ENCODE data around the gene HSPB1.
"Not testable (repeated sequence)": the region's sequence is repeated elsewhere in the genome, so short reads cannot be mapped to it uniquely, and the experiment has no call there.

The HSPB1 gene

GRCh38 chr7:76309341-76310101 is 7.0 kb downstream of the HSPB1 start:
- DNase-seq, result not testable (repeated sequence)

DNA sequence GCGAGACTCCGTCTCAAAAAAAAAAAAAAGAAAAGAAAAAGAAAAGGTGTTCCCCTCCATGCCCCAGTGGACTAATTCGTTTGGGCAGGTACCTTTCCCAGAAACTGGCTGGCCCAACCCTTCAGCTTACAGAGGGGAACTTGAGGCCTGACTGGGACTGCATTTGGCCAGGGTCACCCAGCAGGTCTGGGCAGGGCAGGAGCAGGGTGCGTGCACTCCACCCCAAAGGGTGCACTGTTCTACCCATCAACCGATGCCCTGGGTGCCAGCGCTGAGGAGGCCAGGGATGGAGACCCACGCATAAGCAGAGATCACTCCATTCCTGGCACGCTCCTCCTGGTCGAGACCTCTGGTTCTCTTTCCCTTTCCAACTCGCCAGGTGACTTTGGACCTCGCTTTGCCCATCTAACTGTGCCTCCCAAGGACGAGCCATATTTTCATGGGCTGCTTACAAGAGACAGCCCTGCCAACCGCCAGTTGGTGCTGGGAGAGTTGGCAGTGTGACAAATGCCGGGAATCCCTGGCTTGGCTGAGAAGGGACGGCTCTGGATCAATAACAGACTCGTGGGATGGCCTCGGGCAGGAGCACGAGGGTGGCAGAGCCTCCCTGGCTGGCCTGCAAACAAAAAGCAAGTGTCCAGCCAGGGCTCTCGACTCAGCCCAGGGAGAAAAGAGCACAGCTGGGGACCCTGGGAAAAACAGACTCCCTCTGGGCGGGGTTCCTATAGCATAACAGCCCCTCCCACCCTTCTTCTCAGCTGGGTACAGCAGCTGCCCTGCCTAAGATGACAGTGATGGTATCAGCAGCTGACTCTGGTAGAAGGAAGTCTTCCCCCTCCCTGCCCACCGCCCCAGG is 7.9 kb downstream of the HSPB1 start:
- DNase-seq, result no peak

- not testable (repeated sequence) for DNase-seq
These were observed 9.4 kb downstream of the HSPB1 start for GRCh38 chr7:76311838-76312237.

DNA sequence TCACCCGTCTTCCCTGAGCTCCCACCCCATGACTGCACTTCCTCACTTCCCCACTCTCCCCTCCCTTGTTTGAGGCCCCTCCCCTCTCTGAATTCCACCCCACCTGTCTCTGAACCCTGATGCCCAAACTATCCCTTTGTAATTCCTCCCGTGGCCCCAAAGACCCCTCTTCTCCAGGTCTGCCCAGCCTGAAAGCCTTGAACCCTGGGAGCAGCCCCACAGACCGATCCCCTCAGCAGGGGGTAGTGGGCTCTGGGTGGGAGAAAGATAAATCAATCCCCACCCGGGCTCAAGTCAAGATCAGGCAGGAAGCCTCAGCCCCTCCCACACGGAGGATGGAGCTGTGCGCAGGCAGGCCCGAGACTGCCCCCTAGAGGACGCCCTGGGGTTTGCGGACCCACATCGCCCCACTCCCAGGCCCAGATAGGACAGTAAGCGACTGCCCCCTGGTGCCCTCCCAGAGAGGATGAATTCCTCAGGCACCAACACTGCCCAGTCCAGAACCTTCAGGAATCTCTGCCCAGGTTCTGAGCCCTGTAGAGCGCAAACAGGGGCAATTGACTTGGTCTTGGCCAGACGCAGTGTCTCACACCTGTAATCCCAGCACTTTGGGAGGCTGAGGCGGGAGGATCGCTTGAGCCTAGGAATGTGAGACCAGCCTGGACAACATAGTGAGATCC is 11.7 kb downstream of the HSPB1 start:
- DNase-seq, result peak; percentile 97

DNA sequence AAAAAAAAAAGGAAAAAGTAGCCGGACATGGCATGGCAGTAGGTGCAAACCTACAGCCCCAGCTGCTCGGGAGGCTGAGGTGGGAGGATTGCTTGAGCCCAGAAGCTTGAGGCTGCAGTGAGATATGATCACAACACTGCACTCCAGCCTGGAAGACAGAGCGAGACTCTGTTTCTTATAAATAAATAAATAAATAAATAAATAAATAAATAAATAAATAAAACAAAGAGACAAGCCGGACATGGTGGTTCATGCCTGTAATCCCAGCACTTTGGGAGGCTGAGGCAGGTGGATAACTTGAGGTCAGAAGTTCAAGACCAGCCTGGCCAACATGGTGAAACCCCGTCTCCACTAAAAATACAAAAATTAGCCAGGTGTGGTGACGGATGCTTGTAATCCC is 12.3 kb downstream of the HSPB1 start:
- DNase-seq, result not testable (repeated sequence)

- no peak for DNase-seq
These were observed 12.9 kb downstream of the HSPB1 start for GRCh38 chr7:76315364-76315763.

DNA sequence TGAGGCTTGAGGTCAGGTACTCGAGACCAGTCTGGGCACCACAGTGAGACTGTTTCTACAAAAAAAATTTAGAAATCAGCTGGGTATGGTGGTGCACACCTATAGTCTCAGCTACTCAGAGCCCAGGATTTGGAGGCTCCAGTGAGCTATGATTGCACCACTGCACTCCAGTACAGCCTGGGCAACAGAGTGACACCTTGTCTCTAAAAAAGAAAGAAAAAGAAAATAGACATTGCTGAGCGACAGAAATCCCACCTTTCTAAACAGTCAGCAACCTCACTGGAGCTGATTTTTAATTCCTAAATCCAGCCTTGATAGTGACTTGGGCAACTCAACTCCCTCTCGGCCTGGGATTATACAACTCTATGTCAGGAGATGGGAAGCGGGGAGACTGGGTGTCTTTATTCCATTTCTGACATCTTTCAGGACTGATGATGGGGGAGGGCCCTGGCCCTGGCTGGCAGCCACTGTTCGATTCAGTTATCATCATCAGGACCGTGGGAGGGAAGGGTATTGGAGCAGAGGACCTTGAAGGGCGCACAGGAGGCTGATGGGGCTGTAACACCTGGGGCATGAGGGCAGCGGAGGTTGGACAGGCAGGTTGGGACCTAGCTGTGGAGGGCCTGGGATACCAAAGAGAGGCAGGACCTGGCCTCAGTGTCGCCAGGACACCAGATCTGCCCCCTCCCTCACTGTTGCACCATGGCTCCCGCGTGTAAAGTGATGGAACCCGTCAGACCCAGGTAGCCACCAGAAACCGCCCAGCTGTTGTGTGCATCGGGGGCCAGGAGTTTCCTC is 14.7 kb downstream of the HSPB1 start:
- DNase-seq, result no peak

DNA sequence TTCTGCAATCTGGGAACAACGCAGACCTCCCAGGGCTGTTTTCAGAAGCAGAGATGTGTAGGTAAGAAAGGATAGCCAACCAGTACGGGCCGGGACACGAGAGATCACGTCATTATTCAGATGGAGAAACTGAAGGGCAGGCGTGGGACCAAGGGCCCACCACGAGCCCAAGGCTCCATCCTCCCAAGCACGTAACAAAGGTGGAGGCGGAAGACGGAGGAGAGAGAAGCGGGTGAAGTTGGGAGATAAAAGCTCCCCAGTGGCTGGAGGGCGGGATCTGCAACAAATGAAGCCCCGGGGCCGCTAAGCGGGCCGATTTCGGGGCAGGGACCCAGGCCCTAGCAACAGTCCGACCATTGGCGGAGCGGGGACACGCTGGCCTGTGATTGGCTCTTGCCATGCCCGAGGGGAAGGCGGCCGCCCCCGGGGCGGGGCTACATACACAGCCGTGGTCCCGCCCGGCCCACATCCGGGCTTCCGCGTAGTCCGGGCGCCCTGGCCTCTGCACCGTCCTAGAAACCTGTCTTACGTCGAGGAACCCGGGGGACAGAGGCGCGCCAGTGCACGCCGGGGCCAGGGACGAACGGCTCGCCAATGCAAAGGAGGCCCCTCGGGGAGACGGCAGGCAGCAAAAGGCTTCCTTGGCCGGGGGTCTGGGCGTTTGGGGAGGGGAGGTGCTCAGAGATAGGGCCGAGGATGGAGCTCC is 15.5 kb downstream of the HSPB1 start:
- peak; percentile 99 for DNase-seq

DNA sequence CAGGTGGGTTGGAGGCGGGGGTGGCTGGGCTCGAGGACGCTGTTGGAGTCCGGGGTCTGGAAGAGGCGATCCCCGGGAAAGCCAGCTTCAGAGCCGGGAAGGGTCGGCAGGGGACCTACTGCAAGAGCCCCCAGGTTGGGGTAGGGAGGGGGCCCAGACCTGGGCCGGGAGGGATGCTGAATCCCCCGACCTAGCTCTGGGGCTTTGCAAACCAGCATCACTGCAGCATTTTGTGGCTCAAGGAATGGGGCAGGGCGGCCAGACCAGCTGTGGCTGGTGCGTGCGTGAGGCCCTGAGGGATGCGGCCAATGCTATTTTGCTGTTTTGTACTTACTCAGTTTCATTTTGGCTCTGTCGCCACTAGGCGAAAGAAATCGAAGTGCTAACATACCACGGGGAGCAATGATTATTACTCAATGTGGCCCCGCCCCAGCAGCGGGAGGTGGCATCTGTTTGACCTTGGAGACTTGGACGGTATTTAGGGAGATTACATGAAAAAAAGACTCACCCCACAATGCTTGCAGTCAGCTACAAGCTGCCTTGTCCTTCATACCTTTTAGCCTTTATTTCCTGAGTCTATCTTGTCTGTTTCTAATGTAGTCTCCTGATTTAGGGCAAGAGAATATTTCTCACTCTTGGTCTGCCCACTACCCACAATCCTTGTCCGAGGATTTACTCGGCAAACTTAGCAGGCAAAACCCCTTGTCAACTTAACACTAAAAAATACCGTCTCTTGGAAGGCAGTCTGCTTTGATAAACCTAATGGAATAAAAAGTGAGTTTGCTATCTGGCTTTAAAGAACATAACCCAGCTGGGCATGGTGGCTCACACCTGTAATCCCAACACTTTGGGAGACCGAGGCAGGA is 16.2 kb downstream of the HSPB1 start:
- peak; percentile 91 for DNase-seq

- no peak for DNase-seq
These were observed 22.6 kb downstream of the HSPB1 start for GRCh38 chr7:76325092-76325491.

- no peak for DNase-seq
These were observed 23.3 kb downstream of the HSPB1 start for GRCh38 chr7:76325811-76326210.

GRCh38 chr7:76326646-76327233 is 24.3 kb downstream of the HSPB1 start:
- DNase-seq, result no peak

DNA sequence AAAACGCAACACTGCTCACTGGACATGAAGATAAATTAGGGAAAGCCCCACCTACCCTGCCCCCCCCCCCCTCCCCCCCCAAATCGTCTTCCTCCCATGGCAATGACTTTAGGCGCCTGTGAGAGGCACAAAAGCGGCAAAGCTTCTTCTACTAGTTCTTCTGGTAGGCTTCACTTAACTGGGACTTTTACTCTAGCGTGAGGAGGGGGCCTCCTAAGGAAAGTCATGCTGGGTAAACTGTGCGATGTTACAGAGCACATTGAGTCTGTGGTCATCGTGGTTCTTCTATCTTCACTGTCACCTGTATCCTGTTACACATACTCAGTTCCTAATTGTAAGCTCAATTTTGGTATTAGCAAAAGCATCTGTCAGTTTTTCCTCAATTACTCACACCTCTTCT is 25.1 kb downstream of the HSPB1 start:
- no peak for DNase-seq

GRCh38 chr7:76328389-76328788 is 25.9 kb downstream of the HSPB1 start:
- no peak for DNase-seq

- no peak for DNase-seq
These were observed 27.0 kb downstream of the HSPB1 start for GRCh38 chr7:76329479-76329878.

DNA sequence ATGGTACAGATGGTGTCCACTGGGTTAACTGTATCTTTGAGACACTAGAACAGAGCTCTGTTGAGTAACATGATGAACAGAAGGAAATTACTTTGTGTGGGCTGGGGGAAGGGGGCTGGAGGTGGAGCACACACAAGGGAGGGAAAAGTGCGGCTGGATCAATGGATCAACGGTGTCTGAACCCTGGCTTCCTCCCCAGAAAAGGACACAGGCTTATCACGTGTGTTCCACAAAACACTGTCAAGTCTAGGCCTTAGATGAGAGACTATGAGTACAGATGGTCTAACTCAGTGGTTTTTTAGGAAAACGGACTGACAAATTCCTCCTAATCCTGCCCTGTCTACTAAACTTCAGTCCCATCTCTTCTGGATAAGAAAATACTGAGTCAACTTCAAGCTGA is 27.8 kb downstream of the HSPB1 start:
- DNase-seq, result no peak

GRCh38 chr7:76330673-76331072 is 28.2 kb downstream of the HSPB1 start:
- no peak for DNase-seq

DNA sequence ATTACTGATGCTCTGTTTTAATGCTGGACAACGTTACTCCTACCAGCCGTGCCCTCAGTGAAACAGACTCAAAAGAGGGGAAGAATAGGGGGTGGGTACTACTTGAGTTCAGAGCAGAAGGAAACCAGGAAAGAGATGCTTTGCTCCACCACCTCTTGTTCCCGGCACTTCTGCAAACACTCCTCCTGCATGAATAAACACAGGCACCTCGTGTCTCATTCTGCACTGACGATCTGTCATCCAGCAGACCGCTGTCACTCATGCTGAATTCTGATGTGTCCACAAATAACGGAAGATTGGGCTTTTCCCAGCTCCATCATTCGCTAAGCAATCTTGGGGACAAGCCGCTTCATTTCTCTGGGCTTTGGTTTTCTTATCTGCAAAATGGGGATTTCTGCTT is 29.6 kb downstream of the HSPB1 start:
- DNase-seq, result no peak

DNA sequence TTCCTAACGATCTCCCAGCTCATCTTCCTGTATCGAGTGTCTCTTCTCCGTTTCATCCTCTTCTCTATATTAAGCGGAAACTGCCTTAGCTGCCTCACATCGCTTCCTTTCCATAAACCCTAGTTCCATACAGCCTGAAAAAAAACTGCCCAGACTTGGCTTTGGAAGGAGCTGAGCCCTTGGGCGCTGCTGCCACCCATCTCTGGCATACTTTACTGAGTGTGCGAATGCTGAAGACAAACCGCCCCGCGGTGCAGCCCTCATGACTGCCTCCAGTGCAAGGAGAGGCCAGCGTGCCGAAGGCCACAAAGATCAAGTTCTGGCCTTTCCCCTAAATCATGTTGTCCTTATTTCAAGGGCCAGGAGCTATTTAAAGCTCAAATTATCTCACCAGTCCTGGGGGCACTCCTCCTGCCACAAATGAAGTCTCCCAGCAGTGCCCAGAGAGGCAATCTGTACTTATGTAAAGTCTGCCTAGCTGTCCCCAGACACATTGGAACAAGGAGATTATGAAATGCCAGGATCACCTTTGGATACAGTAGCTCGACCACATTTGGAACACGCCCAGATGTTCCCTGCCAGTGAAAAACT is 31.1 kb downstream of the HSPB1 start:
- DNase-seq, result no peak

DNA sequence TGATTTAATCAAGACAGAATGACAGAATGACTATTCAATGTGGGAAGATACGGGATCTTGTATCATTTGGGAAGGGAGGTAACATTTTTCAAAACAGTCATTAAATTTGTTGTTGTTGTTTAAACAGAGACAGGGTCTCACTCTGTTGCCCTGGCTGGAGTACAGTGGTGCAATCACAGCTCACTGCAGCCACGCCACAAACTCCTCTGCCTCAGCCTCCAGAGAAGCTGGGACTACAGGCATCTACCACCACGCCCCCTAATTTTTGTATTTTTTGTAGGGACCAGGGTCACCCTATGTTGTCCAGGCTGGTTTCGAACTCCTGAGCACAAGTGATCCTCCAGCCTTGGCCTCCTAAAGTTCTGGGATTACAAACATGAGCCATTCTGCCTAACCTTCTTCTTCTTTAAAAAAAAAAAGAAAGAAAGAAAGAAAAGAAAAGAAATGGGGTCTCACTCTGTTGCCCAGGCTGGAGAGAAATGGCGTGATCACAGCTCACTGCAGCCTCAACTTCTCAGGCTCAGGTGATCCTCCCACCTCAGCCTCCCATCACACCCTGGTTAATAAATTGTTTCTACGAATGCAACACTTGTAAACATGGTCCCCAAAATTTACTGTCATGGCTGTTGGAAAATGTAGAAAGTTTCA is 32.0 kb downstream of the HSPB1 start:
- DNase-seq, result no peak

All from activated CD4-positive, alpha-beta T cell treated with anti-CD3 and anti-CD28 coated beads, Interleukin-10, Interleukin-2, amounts not matched to agents 100 ng/mL and 50 ng/mL, durations not matched to agents 16 hours and 8 hours (primary cell).